HEK293T (cell line): ENCODE data around the gene USPL1.

Source experiments
- CTCF ChIA-PET: fragments of 350-600 bp; formaldehyde crosslinking; extraction: SDS; loops from one replicate; lab custom pipeline; 2021; ENCODE audit warnings: antibody characterized with exemption, inconsistent platforms; lab: Yijun Ruan, JAX
- POLR2A ChIA-PET: fragments of 350-600 bp; formaldehyde crosslinking; extraction: SDS; loops from one replicate; lab custom pipeline; 2020; ENCODE audit warnings: antibody characterized with exemption, inconsistent platforms; lab: Yijun Ruan, JAX
- DNase-seq: peaks from one replicate; pipeline ENCODE4 v3.0.0; 2012; ENCODE audit warnings: mixed read lengths; ENCODE audit errors: extremely low spot score
- ARNT ChIP-seq: fragments of 450-650 bp; IDR thresholded peaks from 2 replicates; pipeline ENCODE4 v1.6.1; 2017; ENCODE audit warnings: mild to moderate bottlenecking
- BHLHE40 ChIP-seq: fragments of 450-650 bp; IDR thresholded peaks from 2 replicates; pipeline ENCODE4 v1.6.1; 2016; ENCODE audit warnings: mild to moderate bottlenecking, moderate library complexity, borderline replicate concordance
- CTBP1 ChIP-seq: fragments of 450-650 bp; IDR thresholded peaks from 2 replicates; pipeline ENCODE4 v1.6.1; 2016; ENCODE audit warnings: borderline replicate concordance
- ELF4 ChIP-seq: fragments of 450-650 bp; IDR thresholded peaks from 2 replicates; pipeline ENCODE4 v1.6.1; 2017; ENCODE audit warnings: antibody characterized with exemption
- FOXA1 ChIP-seq: fragments of 450-650 bp; IDR thresholded peaks from 2 replicates; pipeline ENCODE4 v1.6.1; 2016; ENCODE audit warnings: mild to moderate bottlenecking
- FOXK2 ChIP-seq: fragments of 450-650 bp; IDR thresholded peaks from 2 replicates; pipeline ENCODE4 v1.6.1; 2016; ENCODE audit warnings: mild to moderate bottlenecking
- FOXM1 ChIP-seq: fragments of 450-650 bp; IDR thresholded peaks from 2 replicates; pipeline ENCODE4 v1.6.1; 2017; ENCODE audit warnings: mild to moderate bottlenecking, borderline replicate concordance
- HDGF ChIP-seq: fragments of 450-650 bp; IDR thresholded peaks from 2 replicates; pipeline ENCODE4 v1.6.1; 2017; ENCODE audit warnings: antibody characterized with exemption, borderline replicate concordance
- L3MBTL2 ChIP-seq: fragments of 450-650 bp; conservative IDR thresholded peaks from 2 replicates; pipeline ENCODE4 v1.6.1; 2016; ENCODE audit warnings: mild to moderate bottlenecking
- LEF1 ChIP-seq: fragments of 450-650 bp; IDR thresholded peaks from 2 replicates; pipeline ENCODE4 v1.6.1; 2017; ENCODE audit warnings: mild to moderate bottlenecking, borderline replicate concordance
- NFRKB ChIP-seq: fragments of 450-650 bp; IDR thresholded peaks from 2 replicates; pipeline ENCODE4 v1.6.1; 2016; ENCODE audit warnings: mild to moderate bottlenecking, moderate library complexity
- SP1 ChIP-seq: fragments of 450-650 bp; IDR thresholded peaks from 2 replicates; pipeline ENCODE4 v1.6.1; 2017
- SUZ12 ChIP-seq: fragments of 450-650 bp; IDR thresholded peaks from 2 replicates; pipeline ENCODE4 v1.6.1; 2016; ENCODE audit warnings: mild to moderate bottlenecking
- TARDBP ChIP-seq: fragments of 450-650 bp; IDR thresholded peaks from 2 replicates; pipeline ENCODE4 v1.6.1; 2016
- ZNF384 ChIP-seq: fragments of 450-650 bp; IDR thresholded peaks from 2 replicates; pipeline ENCODE4 v1.6.1; 2016
- TF ChIP-seq, protein P1 (sequence below): fragments of 450-650 bp; IDR thresholded peaks from 2 replicates; pipeline ENCODE4 v1.6.1; 2016

USPL1 gene

DNA sequence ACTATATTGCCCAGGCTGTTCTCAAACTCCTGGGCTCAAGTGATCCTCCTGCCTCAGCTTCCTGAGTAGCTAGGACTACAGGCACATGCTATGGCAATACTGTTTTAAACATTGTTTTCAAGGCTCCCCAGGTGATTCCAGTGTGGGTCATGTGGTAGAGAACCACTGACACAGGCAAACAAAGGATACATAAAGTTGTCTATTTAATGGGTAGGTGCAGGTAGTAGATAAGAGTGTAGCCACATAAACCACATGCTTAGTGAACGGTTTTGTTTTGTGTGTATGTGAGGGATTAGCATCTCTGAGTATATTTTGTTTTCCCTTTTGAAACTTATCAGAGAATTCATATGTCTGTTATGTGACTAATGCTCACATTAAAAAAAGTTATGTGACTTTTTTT, 36.7 kb downstream of the USPL1 start:
- DNase-seq: no peak
- ChIA-PET POLR2A (no interaction called here), CTCF (no interaction called here)
- TF ChIP-seq FOXA1: no peak
- TF ChIP-seq TARDBP: no peak
- TF ChIP-seq HDGF: no peak
- no peak for TF ChIP-seq L3MBTL2
- TF ChIP-seq CTBP1: no peak

DNA sequence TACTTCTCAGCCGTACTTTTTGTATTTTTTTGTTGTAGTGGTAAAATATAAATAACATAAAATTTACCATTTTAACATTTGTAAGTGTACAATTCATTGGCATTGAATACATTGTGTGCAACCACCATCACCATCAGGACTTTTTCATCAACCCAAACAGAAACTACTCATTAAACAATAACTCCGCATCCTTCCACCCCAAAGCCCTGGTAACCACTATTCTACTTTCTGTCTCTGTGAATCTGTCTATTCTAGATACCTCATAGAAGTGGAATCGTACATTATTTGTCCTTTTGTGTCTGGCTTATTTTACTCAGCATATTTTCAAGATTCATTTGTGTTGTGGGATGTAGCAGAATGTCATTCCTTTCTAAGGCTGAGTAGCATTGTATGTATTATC, 38.5 kb downstream of the USPL1 start:
- POLR2A ChIA-PET: no interaction called here
- CTCF ChIA-PET: no interaction called here
- TF ChIP-seq BHLHE40: no peak
- no peak for TF ChIP-seq LEF1
- TF ChIP-seq SUZ12: no peak
- no peak for TF ChIP-seq FOXA1
- TF ChIP-seq ARNT: no peak
- no peak for TF ChIP-seq ELF4
- no peak for TF ChIP-seq L3MBTL2
- no peak for TF ChIP-seq HDGF
- no peak for TF ChIP-seq NFRKB
- no peak for TF ChIP-seq FOXK2
- no peak for TF ChIP-seq TARDBP
- TF ChIP-seq CTBP1: no peak
- TF ChIP-seq, protein P1, sequence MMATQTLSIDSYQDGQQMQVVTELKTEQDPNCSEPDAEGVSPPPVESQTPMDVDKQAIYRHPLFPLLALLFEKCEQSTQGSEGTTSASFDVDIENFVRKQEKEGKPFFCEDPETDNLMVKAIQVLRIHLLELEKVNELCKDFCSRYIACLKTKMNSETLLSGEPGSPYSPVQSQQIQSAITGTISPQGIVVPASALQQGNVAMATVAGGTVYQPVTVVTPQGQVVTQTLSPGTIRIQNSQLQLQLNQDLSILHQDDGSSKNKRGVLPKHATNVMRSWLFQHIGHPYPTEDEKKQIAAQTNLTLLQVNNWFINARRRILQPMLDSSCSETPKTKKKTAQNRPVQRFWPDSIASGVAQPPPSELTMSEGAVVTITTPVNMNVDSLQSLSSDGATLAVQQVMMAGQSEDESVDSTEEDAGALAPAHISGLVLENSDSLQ: no peak
- TF ChIP-seq SP1: no peak
- no peak for TF ChIP-seq FOXM1
- no peak for TF ChIP-seq ZNF384
- no peak for DNase-seq

DNA sequence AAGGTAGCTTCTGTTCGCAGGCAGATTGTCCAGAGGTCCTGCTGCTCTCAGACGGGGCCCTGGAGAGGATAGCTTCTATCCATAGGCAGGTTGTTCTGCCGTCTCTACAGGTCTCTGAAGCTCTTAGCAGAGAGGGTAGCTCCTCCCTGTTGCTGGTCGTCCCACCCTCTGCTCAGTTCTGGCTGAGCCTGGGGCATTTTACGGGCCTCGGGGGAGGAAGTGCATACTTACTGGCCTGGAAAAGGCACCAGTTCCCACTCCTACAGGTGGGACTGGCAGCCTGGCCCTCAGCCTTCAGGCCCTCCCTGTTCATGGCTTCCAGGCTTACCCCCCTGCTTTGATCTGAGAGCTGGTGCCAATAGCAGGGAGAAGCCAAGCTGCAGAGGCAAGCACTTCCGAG, 42.3 kb downstream of the USPL1 start:
- TF ChIP-seq NFRKB: no peak
- TF ChIP-seq TARDBP: no peak
- ChIA-PET CTCF (no interaction called here), POLR2A (no interaction called here)
- no peak for DNase-seq

DNA sequence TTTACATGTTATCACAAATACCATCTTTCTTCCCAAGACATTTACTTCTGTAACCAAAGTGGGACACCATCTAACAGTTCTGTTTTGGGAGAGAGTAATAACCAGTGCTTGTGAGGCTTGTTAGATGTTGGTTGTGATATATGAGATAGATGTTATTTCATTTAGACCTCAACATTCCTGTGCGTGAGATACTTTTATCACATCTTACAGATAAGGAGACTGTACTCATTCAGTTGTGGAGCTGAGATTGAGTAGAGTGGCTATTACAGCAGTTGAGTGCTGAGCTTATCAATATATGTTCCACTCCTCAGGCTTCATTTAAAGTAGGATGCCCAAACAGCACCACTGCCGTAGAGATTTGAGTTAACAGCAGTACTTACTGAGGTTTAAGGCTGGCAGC, 43.1 kb downstream of the USPL1 start:
- TF ChIP-seq HDGF (no peak), NFRKB (no peak), SP1 (no peak), FOXK2 (no peak)
- POLR2A ChIA-PET: no interaction called here
- CTCF ChIA-PET: no interaction called here

DNA sequence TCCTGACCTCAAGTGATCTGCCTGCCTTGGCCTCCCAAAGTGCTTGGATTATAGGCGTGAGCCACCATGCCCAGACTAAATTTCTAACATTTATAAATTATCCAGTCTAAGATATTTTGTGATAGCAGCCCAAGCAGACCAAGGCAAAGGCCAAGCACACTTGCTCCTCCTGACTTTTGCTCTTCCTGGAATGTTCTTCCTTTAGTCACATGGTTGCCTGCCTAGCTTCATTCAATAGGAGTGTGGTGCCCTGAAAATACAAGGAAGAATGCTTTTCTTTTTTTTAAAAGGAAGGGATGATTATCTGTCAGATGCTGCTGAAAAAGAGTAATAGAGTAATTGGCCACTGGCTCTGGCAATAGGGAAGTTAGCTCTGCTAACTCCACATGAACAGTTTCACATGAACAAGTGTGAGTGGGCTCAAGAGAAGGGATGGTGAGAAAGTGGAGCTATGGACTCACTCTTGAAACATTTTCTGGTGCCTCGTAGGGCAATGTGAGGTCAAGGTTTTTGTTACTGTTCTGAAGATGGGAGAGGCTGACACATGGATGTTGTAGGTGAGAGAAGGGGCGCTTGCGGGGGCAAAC, 47.1 kb downstream of the USPL1 start:
- POLR2A ChIA-PET: interaction anchor here (1.0 kb wide), 1 partner anchor 8 kb away, joined by 3 read pairs; no protein-coding TSS in a partner anchor

More for the DNA sequence above, 43.1 kb downstream of the USPL1 start:
- DNase-seq: no peak

DNA sequence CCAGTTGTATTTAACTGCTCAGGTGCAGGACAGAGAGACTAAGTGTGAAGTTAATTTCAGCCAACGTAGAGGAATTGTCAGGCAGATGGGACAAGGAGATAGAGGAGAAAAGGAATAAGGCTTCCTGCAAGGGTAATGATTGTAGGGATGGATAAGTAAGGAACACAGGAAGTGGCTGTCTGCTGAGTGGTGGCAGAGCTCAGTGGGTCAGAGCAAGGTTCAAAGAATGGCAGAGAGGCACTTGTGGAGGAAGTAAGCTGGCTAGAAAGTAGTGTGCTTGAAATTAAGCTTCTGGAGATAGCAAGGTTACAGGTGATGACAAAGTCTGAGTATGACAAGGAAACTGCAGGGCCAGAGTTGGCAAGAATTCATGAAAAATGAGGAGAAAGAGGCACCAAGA, 47.9 kb downstream of the USPL1 start:
- CTCF ChIA-PET: no interaction called here
- POLR2A ChIA-PET: no interaction called here
- TF ChIP-seq BHLHE40 (no peak), FOXM1 (no peak), NFRKB (no peak), ARNT (no peak), SP1 (no peak)
- DNase-seq: no peak

More for the DNA sequence above, 47.1 kb downstream of the USPL1 start:
- TF ChIP-seq, protein P1: no peak
- TF ChIP-seq TARDBP: no peak
- no peak for TF ChIP-seq ARNT
- no peak for TF ChIP-seq ZNF384
- no peak for TF ChIP-seq L3MBTL2
- no peak for TF ChIP-seq CTBP1
- no peak for TF ChIP-seq NFRKB
- DNase-seq: no peak
- CTCF ChIA-PET: no interaction called here

DNA sequence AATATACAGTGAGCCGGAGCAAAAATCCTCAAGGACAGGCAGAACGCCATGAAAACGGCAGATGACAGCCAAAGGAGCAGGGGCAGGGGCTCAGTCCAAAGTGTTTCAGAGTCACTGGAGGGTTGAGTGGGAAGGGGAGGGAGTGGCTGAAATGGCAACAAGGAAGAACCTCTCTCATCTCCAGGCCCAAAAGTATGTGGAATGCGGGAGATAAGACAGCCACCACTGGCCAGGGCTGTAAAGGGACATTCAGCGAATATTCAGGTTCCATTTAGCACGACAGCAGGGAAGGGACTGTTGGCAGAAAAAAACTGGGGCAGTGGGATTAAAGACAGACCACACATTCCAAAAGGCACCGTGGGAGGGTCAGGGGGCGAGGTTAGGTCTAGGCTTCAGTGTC, 48.4 kb downstream of the USPL1 start:
- TF ChIP-seq LEF1 (no peak), L3MBTL2 (no peak), ZNF384 (no peak), ARNT (no peak), FOXM1 (no peak), FOXA1 (no peak)
- TF ChIP-seq, protein P1: no peak
- DNase-seq: no peak
- POLR2A ChIA-PET: no interaction called here
- CTCF ChIA-PET: no interaction called here

DNA sequence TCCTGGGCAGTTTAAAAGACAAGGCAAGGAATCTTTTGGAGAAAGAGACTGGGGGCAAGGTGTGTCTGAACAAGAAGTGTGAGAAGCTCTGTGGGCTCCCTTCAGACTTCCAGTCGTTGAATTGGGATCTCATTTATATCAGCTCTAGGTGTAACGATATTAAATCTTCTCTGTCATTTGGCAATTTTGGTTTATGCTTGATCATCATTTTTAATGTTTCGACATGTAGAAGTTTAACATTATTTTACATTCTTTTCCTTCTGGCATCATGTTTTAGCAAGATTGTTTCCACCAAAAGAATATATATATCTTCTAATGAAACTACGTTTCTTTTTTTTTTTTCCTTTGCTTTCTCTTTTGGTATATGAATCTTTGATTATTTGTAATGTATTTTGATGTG, 49.3 kb downstream of the USPL1 start:
- no peak for DNase-seq
- CTCF ChIA-PET: no interaction called here
- no peak for TF ChIP-seq TARDBP
- no peak for TF ChIP-seq FOXM1
- TF ChIP-seq ELF4: no peak
- TF ChIP-seq CTBP1: no peak
- no peak for TF ChIP-seq SP1
- TF ChIP-seq FOXK2: no peak
- no peak for TF ChIP-seq FOXA1
- TF ChIP-seq, protein P1: no peak
- no peak for TF ChIP-seq L3MBTL2
- POLR2A ChIA-PET: no interaction called here
